HCT116 (cell line): Measurements from ENCODE around the gene TMEM178A.

ENCODE experiments used
- POLR2A ChIP-seq: IDR thresholded peaks from 2 replicates; pipeline ENCODE4 v1.7.0; 2011; ENCODE audit warnings: borderline replicate concordance; ENCODE audit not compliant: insufficient read depth, insufficient read length; ENCODE audit errors: extremely low read depth
- POLR2AphosphoS5 ChIP-seq: IDR thresholded peaks from 2 replicates; pipeline ENCODE4 v1.6.1; 2011; ENCODE audit warnings: mild to moderate bottlenecking, low read depth, low read length, moderate library complexity

DNA sequence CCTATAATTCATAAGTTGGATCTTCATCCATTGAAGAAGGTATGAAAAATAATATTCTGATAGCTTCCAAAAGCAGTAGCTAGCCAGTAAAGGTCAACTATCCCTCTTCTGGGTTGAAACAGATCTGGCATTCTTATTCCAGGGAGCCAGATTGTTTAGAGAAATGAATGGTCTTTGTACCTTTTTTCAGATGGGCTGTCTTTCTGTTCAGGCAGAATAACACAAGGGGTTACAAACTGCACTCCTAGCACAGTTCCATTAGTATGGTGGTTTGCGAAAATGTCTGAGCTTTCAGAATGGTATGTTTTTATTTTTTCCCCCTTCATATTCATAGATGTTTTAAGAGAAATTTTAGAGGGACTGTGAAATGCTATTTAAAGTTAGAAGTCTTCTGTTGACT lies 47.5 kb upstream of the TMEM178A start:
- no peak for TF ChIP-seq POLR2AphosphoS5
- TF ChIP-seq POLR2A, result no peak
